GM21619 (cell line): ENCODE results near the gene LRMDA.

ENCODE experiments used
- ATAC-seq: cut with Tn5 transposase; IDR thresholded peaks from one replicate; pipeline ENCODE4 v1.9.1; 2021; ENCODE audit not compliant: unreplicated experiment

LRMDA gene

DNA sequence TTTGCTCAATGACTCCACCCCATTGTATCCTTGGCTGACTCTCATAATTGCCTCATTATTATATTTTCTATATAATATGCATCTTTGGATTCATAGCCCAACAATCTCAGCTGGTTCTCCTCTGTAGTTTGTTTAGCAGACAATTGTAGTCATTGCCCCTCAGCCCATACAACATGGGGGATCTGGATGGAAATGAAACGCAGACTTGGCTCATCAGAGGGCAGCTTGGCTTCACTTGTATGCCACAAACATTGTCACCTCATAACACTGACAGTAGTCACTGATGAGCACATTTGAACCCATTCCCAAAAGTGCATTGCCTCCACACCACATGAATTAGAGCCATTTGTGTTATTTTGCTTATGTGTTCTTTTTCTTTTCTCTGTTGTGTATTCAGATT is 963.8 kb downstream of the LRMDA start:
- ATAC-seq, result no peak

DNA sequence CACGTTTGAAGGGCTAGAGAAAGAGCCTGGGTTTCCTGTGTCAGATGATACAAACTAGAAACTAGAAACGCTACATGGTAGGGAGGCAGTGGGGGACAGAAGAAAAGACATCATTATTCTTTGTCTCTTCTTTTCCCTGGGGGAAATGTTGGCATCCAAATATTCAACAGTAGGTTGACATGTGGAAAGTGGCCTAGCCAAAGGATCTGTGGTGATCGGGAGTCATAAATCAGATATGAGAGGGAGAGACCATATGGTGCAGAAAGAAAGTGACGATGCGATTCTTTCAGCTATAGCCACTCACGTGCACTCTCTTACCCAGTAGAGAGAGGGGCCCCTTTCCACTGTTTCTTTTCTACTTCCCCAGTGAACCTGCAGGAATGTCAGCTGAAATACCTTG is 964.7 kb downstream of the LRMDA start:
- no peak for ATAC-seq

DNA sequence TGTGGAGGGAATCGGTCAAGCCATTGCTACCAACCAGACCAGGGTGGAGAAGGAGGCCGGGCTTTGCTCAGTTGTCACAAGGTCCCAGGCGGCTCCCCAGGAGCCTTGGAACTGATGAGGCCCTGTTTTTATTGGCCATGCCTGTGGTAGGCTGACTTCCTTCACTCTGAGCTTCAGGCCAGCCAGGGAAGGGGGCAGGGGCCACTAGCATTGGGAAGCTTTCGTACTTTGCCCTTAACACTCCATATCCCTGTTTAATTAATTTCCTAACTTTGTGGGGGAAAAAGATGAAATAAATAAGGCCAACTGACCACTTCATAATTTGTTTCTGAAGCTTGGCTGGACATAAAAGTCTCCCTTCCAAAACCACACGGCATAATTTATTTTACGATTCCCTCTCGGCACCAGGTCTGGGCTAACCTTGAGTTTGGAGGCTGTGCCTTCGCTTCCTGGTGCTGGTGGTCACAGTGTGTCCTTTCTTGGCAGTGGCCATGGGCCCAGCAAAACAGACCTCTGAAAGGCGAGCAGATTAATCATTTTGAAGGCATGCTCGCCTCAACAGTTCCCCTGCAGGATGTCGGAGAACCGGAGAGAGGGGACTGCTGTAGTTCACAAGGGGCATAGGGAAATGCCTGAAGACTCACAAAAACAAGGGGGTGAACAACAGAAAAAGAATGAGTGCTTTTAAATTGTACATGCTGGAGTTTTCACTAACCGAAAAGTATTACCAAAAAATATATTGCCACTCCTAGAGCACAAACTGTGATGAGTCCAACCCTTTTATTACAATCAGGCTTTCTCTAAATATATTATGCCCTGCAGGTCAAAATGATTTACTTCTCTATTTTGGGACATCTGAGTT is 966.0 kb downstream of the LRMDA start:
- no peak for ATAC-seq

GRCh38 chr10:76398043-76398710 is 966.8 kb downstream of the LRMDA start:
- no peak for ATAC-seq

DNA sequence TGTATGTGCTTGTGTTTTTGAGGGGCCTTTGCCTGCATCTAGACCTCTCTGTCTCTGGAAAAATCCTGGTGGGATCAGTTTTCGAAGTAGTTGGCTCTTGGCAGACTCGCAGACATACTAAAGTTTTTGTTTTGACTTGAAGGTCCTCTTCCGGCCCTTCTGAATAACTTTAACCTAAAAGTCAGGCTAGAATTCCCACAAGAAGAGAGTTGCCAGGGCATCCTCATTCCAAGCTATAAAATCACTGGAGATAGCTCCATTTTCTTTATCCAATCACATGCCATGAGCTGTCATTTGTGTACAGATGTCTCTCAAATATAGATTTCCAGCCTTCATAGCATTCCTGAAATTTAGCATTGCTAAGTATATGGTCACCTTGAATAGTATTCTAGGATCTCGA is 967.8 kb downstream of the LRMDA start:
- no peak for ATAC-seq

- ATAC-seq, result no peak
These were observed 969.6 kb downstream of the LRMDA start for GRCh38 chr10:76401006-76401405.

DNA sequence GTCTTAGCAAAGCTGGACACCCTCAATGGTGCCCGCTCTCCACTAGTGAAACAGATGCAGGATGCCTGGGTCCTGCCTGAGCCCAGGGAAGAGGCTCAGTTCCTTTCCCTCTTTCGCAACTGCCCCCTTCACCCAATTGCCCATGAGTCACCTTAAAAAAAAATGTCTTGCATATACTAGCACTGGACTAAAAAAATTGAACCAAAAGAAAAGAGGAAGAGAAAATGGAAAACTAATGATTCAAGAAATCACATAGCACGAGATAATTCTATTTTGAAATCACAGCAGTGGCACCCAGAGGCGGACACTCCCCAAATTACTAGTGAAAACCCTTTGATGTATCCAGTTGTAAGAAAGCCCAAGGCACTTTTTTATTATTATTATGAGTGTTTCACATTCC is 972.5 kb downstream of the LRMDA start:
- no peak for ATAC-seq

- no peak for ATAC-seq
These were observed 973.1 kb downstream of the LRMDA start for GRCh38 chr10:76404531-76404930.

DNA sequence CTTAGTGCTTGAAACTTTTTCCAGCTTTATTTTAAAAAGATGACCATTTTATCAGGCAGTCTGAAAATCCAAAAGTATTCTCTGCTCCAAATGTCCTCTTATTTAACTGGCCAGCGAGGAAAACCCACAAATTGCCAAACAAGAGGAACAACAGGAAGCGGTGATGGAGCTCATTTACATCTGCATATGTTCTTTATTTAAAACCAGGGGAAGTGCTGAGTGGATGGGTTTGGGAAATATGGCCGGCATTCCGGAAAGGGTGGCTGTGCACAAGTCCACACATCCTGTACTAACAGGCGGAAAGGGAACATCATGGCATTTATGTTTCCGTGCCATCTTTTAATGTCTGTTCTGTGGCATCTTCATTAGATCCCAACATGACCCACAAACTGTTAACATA is 974.5 kb downstream of the LRMDA start:
- ATAC-seq, result no peak

DNA sequence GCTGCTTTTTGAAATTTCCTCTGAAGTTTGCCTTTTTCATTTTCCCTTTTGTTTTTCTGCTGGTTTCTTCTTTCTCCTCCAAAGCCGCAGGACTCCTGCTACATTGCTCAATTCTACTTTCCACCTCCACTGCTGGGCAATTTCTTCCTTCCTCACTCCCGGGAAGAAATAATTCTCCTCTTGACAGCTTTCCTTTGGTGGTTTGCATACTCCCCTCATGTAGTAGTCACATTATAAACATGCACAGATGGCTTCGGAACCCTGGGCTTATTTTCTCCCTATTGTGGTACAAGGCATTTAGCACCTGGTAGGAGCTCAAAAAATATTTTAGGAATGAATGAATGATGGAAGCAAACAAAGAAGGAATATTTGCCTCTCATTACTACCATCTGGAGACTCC is 977.2 kb downstream of the LRMDA start:
- no peak for ATAC-seq

DNA sequence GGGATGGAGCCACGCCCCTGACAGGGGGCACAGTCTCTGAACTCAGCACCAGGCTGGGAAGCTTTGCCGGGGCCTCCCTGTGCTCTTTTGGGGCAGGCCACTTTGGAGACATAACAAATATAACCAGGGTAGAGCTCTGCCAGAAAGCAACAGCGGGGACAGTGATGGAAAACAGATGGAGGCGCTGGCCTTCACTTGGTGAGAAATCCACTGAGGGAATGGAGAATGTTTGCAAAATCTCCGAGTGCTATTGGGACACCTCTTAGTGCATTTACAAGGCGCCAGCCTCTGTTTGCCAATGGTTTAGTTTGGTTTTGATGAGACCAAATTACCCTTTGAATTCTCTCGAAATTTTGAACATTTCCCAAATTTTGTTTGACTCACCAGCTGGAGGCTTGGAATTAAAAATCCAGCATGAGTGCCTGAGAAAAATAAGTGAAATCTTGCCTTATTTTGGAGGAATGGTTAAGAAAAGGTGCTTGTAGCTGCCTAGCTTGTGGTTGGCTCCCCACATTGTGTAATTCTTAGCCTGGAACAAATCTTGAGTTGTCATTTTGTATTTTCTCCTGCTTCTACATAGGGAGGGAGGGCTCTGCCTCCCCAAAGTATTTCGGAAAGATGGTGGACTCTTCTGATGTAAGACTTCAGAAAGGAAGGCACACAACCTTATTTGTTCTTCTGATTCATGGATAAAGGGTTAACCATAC is 980.5 kb downstream of the LRMDA start:
- no peak for ATAC-seq

DNA sequence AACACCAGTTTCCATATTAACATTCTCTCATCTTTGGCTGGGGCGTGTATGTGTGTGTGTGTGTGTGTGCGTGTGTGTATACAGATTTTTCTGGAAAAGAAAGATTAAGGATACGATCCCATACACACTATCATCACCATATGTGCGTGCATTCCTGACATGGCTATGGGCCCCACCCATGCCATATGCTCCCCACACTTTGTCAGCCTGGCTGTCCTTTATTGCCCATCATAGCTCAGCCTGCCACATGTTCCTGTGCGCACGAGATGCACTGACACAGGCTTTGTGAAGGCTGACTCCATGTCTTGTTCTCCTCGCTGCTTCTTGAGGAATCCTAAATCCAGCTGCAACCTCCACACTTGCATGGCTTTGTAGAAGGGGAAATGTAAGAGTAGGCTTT is 984.1 kb downstream of the LRMDA start:
- no peak for ATAC-seq

DNA sequence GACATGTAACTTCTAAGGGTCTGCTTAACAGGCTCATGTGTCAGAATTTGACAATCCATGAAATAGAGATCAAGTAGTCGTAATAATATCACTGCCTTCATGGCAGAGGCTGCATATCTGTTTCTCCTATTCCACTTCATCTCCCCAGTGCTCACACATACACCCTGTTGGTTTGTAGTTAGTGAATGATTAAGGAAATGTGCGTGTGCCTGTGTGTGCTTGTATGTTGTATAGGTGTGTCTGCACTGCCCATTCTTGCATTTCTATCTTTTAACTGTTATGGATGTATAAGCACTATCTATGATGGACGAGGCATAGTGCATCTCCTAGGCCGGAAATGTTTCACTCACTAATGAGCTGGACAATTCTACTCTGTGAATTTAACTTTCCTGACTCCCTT is 985.2 kb downstream of the LRMDA start:
- no peak for ATAC-seq

GRCh38 chr10:76420725-76421124 is 989.3 kb downstream of the LRMDA start:
- no peak for ATAC-seq

- no peak for ATAC-seq
These were observed 991.3 kb downstream of the LRMDA start for GRCh38 chr10:76422769-76423168.

DNA sequence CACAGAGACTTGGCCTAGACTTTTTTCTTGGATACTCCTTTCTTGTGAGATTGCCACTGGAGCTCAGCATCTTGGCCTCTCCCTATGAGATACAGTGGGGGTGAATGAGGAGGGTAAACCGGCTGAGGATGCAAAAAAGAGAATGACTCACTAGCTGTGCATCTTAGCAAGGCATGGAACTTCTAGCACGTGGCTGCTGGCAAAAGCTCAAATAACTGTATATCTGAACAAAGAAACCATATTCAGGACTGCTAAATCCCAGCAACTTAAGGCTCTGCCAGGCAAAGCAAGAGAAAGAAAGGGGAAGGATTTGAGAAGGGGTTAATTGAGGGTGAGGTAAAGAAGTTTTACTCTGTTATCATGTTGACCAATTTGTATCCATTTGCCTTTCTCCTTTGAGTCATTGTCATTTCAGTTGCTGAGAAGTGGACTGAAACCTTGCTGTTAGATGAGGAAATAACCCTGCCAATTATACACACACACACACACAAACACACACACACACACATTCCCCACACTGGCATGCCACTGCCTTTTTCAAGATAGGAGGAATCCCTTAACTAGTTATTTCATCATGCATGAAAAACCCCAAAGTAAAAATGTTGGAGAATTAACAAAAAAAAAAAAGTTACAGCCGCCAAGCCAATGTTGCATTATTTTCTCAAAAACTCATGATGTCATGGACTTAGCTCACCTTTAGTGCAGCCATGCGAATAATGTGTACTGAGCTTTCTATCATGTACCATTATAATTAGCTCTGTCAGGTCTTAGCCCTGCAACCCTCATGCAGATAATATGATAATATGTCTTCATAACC is 997.3 kb downstream of the LRMDA start:
- no peak for ATAC-seq

GRCh38 chr10:76429368-76430060 is 998.1 kb downstream of the LRMDA start:
- ATAC-seq, result no peak

GRCh38 chr10:76430061-76430645 is 998.7 kb downstream of the LRMDA start:
- no peak for ATAC-seq

DNA sequence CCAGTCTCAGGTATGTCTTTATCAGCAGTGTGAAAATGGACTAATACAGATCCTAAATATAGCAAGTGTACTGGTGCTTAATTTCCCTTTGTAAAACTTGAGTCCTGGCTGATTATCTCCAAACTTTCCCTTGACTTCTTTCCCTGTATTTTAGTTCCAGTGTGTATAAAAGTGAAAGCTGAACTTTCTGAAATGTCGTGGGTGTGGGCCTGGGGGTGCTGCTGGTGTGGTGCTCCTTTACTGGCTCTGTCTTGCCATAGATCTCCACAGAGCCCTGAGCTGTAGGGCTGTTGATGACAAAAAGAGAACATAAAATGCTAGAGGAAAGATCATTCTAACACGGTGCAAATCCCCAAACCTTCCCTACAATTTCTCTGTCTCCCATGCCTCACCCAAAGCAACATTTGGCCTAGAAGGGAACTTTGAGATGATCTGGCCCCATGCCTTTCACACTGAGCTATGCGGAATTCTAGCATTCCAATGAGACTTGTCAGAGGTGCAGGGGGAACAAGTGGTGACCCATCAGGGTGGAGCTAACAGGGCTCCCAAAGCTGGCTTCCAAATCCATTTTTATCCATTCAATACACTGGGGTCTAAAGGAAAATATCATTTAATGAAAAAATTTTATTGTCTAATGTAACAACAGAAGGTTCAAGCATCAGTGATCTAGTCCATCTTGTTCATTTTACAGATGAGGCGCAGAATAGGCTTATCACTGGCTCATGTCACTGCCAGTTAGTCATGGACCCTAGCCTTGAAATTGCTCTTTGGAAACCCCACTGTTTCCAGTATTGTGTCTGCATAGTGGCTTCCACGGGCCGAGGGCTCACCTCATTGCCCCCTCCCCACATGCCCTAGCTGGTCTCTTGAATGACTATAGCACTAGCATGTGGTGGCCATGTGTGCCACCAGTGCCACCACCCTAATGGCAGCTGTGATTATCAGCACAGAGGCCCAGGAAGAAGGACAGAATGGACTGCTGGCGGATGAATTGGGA is 1000.9 kb downstream of the LRMDA start:
- ATAC-seq, result no peak
